ENCODE measurements around the gene DENND2C. TPM values are rescaled to one million over a fixed set of nuclear protein-coding genes. Genes with fewer than 3 reads are reported as not detected.

The DENND2C gene
- total RNA-seq, 1 experiment from 2014 or later, result 0.70 TPM

GRCh38 chr1:114609026-114609425 lies 60.8 kb downstream of the DENND2C start:
- intact Hi-C loops (cut with micrococcal nuclease; ENCODE audit: unreplicated experiment), result no loop called here
- BruUV-seq (replicated peaks), result no TSS peak
- Histone ChIP-seq H3K36me3 (ENCODE audit: low read depth) (no peaks in the 10 kb centered on the region), H3K4me3 (no peak overlapping the region), H3K9me3 (ENCODE audit: insufficient read depth, low read depth) (no peaks in the 10 kb centered on the region), H3K9me2 (ENCODE audit: insufficient read depth) (no peaks in the 10 kb centered on the region), H3K27ac (no peak overlapping the region), H3K4me1 (replicated peaks; ENCODE audit: insufficient read depth) (no peaks in the 10 kb centered on the region), H3K27me3 (ENCODE audit: insufficient read depth, low read depth) (no peaks in the 10 kb centered on the region), H3K4me2 (no peak overlapping the region), H4K20me1 (ENCODE audit: insufficient read depth) (no peaks in the 10 kb centered on the region), H2AFZ (no peak overlapping the region), H3K79me2 (ENCODE audit: low read depth) (no peaks in the 10 kb centered on the region), H3F3A (ENCODE audit: insufficient read depth, low read depth) (no peaks in the 10 kb centered on the region)
- DNase-seq, result no peak
- ChIA-PET CTCF (no interaction called here), POLR2A (ENCODE audit: unreplicated experiment) (no interaction called here)
- TF ChIP-seq EZH2 (IDR thresholded peaks at IDR 0.05; ENCODE audit: low read depth) (no peak), CTCF (conservative IDR thresholded peaks at IDR 0.05) (no peak)

- Histone ChIP-seq H3K9me3 (ENCODE audit: insufficient read depth, low read depth) (no peaks in the 10 kb centered on the region), H3K4me3 (no peak overlapping the region), H3K27ac (no peak overlapping the region), H3K27me3 (ENCODE audit: insufficient read depth, low read depth) (no peaks in the 10 kb centered on the region), H3K79me2 (ENCODE audit: low read depth) (no peaks in the 10 kb centered on the region), H3K9me2 (ENCODE audit: insufficient read depth) (no peaks in the 10 kb centered on the region), H3K4me1 (replicated peaks; ENCODE audit: insufficient read depth) (no peaks in the 10 kb centered on the region), H3K36me3 (ENCODE audit: low read depth) (no peaks in the 10 kb centered on the region), H4K20me1 (ENCODE audit: insufficient read depth) (no peaks in the 10 kb centered on the region), H3K4me2 (no peak overlapping the region), H2AFZ (no peak overlapping the region), H3F3A (ENCODE audit: insufficient read depth, low read depth) (no peaks in the 10 kb centered on the region)
- POLR2A ChIA-PET (ENCODE audit: unreplicated experiment), result interaction anchor here (0.6 kb wide), 1 partner anchor 11 kb away, joined by 5 read pairs; no protein-coding TSS in a partner anchor
- CTCF ChIA-PET, result no interaction called here
- DNase-seq, result peak; percentile 4 to 57
- TF ChIP-seq CTCF (conservative IDR thresholded peaks at IDR 0.05) (no peak), EZH2 (IDR thresholded peaks at IDR 0.05; ENCODE audit: low read depth) (no peak)
- BruUV-seq (replicated peaks), result no TSS peak
- intact Hi-C loops (cut with micrococcal nuclease; ENCODE audit: unreplicated experiment), result no loop called here
Measured at GRCh38 chr1:114607223-114607622, 62.6 kb downstream of the DENND2C start.

- intact Hi-C loops (cut with micrococcal nuclease; ENCODE audit: unreplicated experiment), result no loop called here
- no peak overlapping the region for H3K27ac ChIP-seq
- H3K27me3 ChIP-seq (ENCODE audit: insufficient read depth, low read depth), result no peaks in the 10 kb centered on the region
- BruUV-seq (replicated peaks), result no TSS peak
- no peaks in the 10 kb centered on the region for H3F3A ChIP-seq (ENCODE audit: insufficient read depth, low read depth)
- no peaks in the 10 kb centered on the region for H4K20me1 ChIP-seq (ENCODE audit: insufficient read depth)
- CTCF ChIA-PET, result no interaction called here
- POLR2A ChIA-PET (ENCODE audit: unreplicated experiment), result no interaction called here
- no peaks in the 10 kb centered on the region for H3K79me2 ChIP-seq (ENCODE audit: low read depth)
- H3K9me2 ChIP-seq (ENCODE audit: insufficient read depth), result no peaks in the 10 kb centered on the region
- H3K9me3 ChIP-seq (ENCODE audit: insufficient read depth, low read depth), result no peaks in the 10 kb centered on the region
- DNase-seq, result no peak
- TF ChIP-seq CTCF (conservative IDR thresholded peaks at IDR 0.05), result no peak
- no peak for TF ChIP-seq EZH2 (IDR thresholded peaks at IDR 0.05; ENCODE audit: low read depth)
- H3K36me3 ChIP-seq (ENCODE audit: low read depth), result no peaks in the 10 kb centered on the region
- H3K4me1 ChIP-seq (replicated peaks; ENCODE audit: insufficient read depth), result no peaks in the 10 kb centered on the region; the same call in 1 of the 2 replicates
- no peak overlapping the region for H3K4me2 ChIP-seq
- H3K4me3 ChIP-seq, result no peak overlapping the region
- H2AFZ ChIP-seq, result no peak overlapping the region
Measured at GRCh38 chr1:114597949-114598348, 71.9 kb downstream of the DENND2C start.

Data from PC-9 (cell line).